Naive B cell (primary cell): Measurements from ENCODE around the gene ZKSCAN5. TPM values are rescaled to one million over a fixed set of nuclear protein-coding genes. Genes with fewer than 3 reads are reported as not detected.
A peak's percentile ranks its signal among the peaks of the same experiment; 100 is the strongest.

ENCODE experiments used
- ATAC-seq, 2 donors: fragments of 150-1000 bp; cut with Tn5 transposase; 2 replicates each; pipeline ENCODE4 v1.10.0; 2021; ENCODE audit warnings: low read depth in 2 of 2, mild to moderate bottlenecking in 2 of 2, moderate library complexity in 2 of 2
- DNase-seq: peaks from one replicate; pipeline ENCODE4 v3.0.0; 2022
- H3K27ac Mint-ChIP-seq, 6 donors: one replicate each; pipeline ENCODE4 v1.8.0; 2020 to 2022; ENCODE audit warnings: mild to moderate bottlenecking in 6 of 6, mixed read lengths in 6 of 6, moderate library complexity in 5 of 6, inconsistent platforms in 2 of 6
- H3K27me3 Mint-ChIP-seq, 3 donors: one replicate each; pipeline ENCODE4 v1.8.0; 2021 to 2022; ENCODE audit warnings: mixed read lengths in 3 of 3, mild to moderate bottlenecking in 1 of 3
- H3K36me3 Mint-ChIP-seq, 2 donors: one replicate each; pipeline ENCODE4 v1.8.0; 2020 to 2022; ENCODE audit warnings: mixed read lengths in 2 of 2, inconsistent platforms in 1 of 2, mild to moderate bottlenecking in 1 of 2
- H3K4me1 Mint-ChIP-seq, 3 donors: one replicate each; pipeline ENCODE4 v1.8.0; 2020 to 2022; ENCODE audit warnings: mixed read lengths in 3 of 3, inconsistent platforms in 1 of 3, mild to moderate bottlenecking in 1 of 3, moderate library complexity in 1 of 3
- H3K4me3 Mint-ChIP-seq, 8 donors: one replicate each; pipeline ENCODE4 v1.8.0; 2020 to 2022; ENCODE audit warnings: mild to moderate bottlenecking in 8 of 8, mixed read lengths in 8 of 8, moderate library complexity in 8 of 8, inconsistent platforms in 2 of 8
- H3K9me3 Mint-ChIP-seq, 7 donors: one replicate each; pipeline ENCODE4 v1.8.0; 2020 to 2022; ENCODE audit warnings: mixed read lengths in 7 of 7, mild to moderate bottlenecking in 5 of 7, inconsistent platforms in 2 of 7, moderate library complexity in 1 of 7
- polyA plus RNA-seq, 6 donors: library from polyadenylated mRNA; unstranded; fragments of 300-500 nt; fragmentation: Illumina TruSeq; gene quantifications; one replicate each; pipeline ENCODE4 v1.2.3, GENCODE V29; 2021; ENCODE audit warnings: low read depth in 6 of 6

ZKSCAN5 gene
- polyA plus RNA-seq, 6 donors from 2014 or later, result 2.8 to 8.1 (median 4.2) TPM

- H3K36me3 Mint-ChIP-seq, result peaks cover 0 to 8% of the 10 kb centered on the region in 2 donors
- H3K4me3 Mint-ChIP-seq, result peak within 1 kb of the TSS; percentile 93 to 99 (median 98)
- peak; percentile 95 for DNase-seq
- no peaks in the 10 kb centered on the region for H3K9me3 Mint-ChIP-seq
- H3K4me1 Mint-ChIP-seq, result peaks cover 32 to 41% (median 34%) of the 10 kb centered on the region in 3 donors
- H3K27me3 Mint-ChIP-seq, result peaks cover 0 to 4% (median 0%) of the 10 kb centered on the region in 3 donors
- H3K27ac Mint-ChIP-seq, result peak within 1 kb of the TSS; percentile 94 to 98 (median 96)
- peak; percentile 96 for ATAC-seq
Measured at GRCh38 chr7:99472561-99473314, 31.7 kb upstream of the ZKSCAN5 start, which contains the start of gene ZNF789. Gene ZNF789, plus strand, starts transcription at chr7:99472890. Its CDS starts 3,567 bp downstream, at chr7:99476457.

- Mint-ChIP-seq H3K36me3 (peaks cover 0 to 8% of the 10 kb centered on the region in 2 donors), H3K27ac (peak overlapping the region; percentile 14 to 98 (median 96)), H3K9me3 (no peaks in the 10 kb centered on the region), H3K4me1 (peaks cover 35 to 47% (median 38%) of the 10 kb centered on the region in 3 donors), H3K4me3 (peak overlapping the region; percentile 93 to 99 (median 98)), H3K27me3 (peaks cover 0 to 4% (median 0%) of the 10 kb centered on the region in 3 donors)
- DNase-seq (peak; percentile 25), ATAC-seq (peak; percentile 6 to 7)
Measured at GRCh38 chr7:99473315-99473596, 31.2 kb upstream of the ZKSCAN5 start.

GRCh38 chr7:99476107-99476506, 28.4 kb upstream of the ZKSCAN5 start:
- Mint-ChIP-seq H3K27me3 (peaks cover 0 to 2% (median 0%) of the 10 kb centered on the region in 3 donors), H3K36me3 (peaks cover 0 to 8% of the 10 kb centered on the region in 2 donors), H3K9me3 (no peaks in the 10 kb centered on the region), H3K4me3 (peak overlapping the region in 1 of 8 donors; percentile 21), H3K27ac (peak overlapping the region in 2 of 6 donors; percentile 11 to 70), H3K4me1 (peaks cover 40 to 54% (median 48%) of the 10 kb centered on the region in 3 donors)
- ATAC-seq (no peak), DNase-seq (no peak)

- DNase-seq (no peak), ATAC-seq (no peak)
- Mint-ChIP-seq H3K36me3 (peaks cover 0 to 8% of the 10 kb centered on the region in 2 donors), H3K4me1 (peaks cover 24 to 36% (median 26%) of the 10 kb centered on the region in 3 donors), H3K27me3 (no peaks in the 10 kb centered on the region), H3K4me3 (peak overlapping the region in 3 of 8 donors; percentile 24 to 51 (median 33)), H3K27ac (peak overlapping the region in 3 of 6 donors; percentile 54 to 92 (median 81)), H3K9me3 (no peaks in the 10 kb centered on the region)
Measured at GRCh38 chr7:99478464-99479440, 25.7 kb upstream of the ZKSCAN5 start.

GRCh38 chr7:99485094-99485493, 19.4 kb upstream of the ZKSCAN5 start:
- Mint-ChIP-seq H3K9me3 (no peaks in the 10 kb centered on the region), H3K4me3 (peak overlapping the region in 1 of 8 donors; percentile 73), H3K27me3 (no peaks in the 10 kb centered on the region), H3K36me3 (peaks cover 0 to 7% of the 10 kb centered on the region in 2 donors), H3K4me1 (peaks cover 0 to 6% (median 4%) of the 10 kb centered on the region in 3 donors), H3K27ac (peak overlapping the region in 2 of 6 donors; percentile 64 to 86)
- no peak for ATAC-seq
- no peak for DNase-seq

- Mint-ChIP-seq H3K9me3 (peaks cover 0 to 17% (median 14%) of the 10 kb centered on the region in 7 donors), H3K36me3 (peaks cover 14 to 18% of the 10 kb centered on the region in 2 donors), H3K4me1 (peaks cover 0 to 6% (median 4%) of the 10 kb centered on the region in 3 donors), H3K27ac (no peak overlapping the region), H3K27me3 (no peaks in the 10 kb centered on the region), H3K4me3 (no peak overlapping the region)
- DNase-seq (no peak), ATAC-seq (no peak)
Measured at GRCh38 chr7:99489235-99489634, 15.2 kb upstream of the ZKSCAN5 start.

GRCh38 chr7:99490878-99491277, 13.6 kb upstream of the ZKSCAN5 start:
- no peak for ATAC-seq
- Mint-ChIP-seq H3K9me3 (peaks cover 0 to 27% (median 16%) of the 10 kb centered on the region in 7 donors), H3K4me1 (peaks cover 2 to 6% (median 4%) of the 10 kb centered on the region in 3 donors), H3K36me3 (peaks cover 15 to 17% of the 10 kb centered on the region in 2 donors), H3K4me3 (no peak overlapping the region), H3K27me3 (no peaks in the 10 kb centered on the region), H3K27ac (peak overlapping the region in 1 of 6 donors; percentile 50)
- DNase-seq, result no peak

GRCh38 chr7:99493823-99494222, 10.6 kb upstream of the ZKSCAN5 start:
- ATAC-seq, result no peak
- H3K36me3 Mint-ChIP-seq, result peaks cover 22 to 23% of the 10 kb centered on the region in 2 donors
- no peaks in the 10 kb centered on the region for H3K27me3 Mint-ChIP-seq
- H3K27ac Mint-ChIP-seq, result peak overlapping the region in 1 of 6 donors; percentile 74
- peaks cover 0 to 27% (median 16%) of the 10 kb centered on the region in 7 donors for H3K9me3 Mint-ChIP-seq
- H3K4me3 Mint-ChIP-seq, result no peak overlapping the region
- peaks cover 18 to 21% (median 20%) of the 10 kb centered on the region in 3 donors for H3K4me1 Mint-ChIP-seq
- DNase-seq, result no peak

GRCh38 chr7:99497766-99498545, 6.5 kb upstream of the ZKSCAN5 start:
- peak overlapping the region in 4 of 6 donors; percentile 2 to 100 (median 88) for H3K27ac Mint-ChIP-seq
- peaks cover 0 to 22% (median 14%) of the 10 kb centered on the region in 7 donors for H3K9me3 Mint-ChIP-seq
- peak overlapping the region; percentile 95 to 100 (median 99) for H3K4me3 Mint-ChIP-seq
- no peaks in the 10 kb centered on the region for H3K27me3 Mint-ChIP-seq
- no peak for ATAC-seq
- DNase-seq, result no peak
- H3K4me1 Mint-ChIP-seq, result peaks cover 16 to 44% (median 27%) of the 10 kb centered on the region in 3 donors
- H3K36me3 Mint-ChIP-seq, result peaks cover 19 to 31% of the 10 kb centered on the region in 2 donors

- H3K4me3 Mint-ChIP-seq, result peak overlapping the region; percentile 95 to 100 (median 99)
- peak overlapping the region; percentile 11 to 100 (median 99) for H3K27ac Mint-ChIP-seq
- no peaks in the 10 kb centered on the region for H3K27me3 Mint-ChIP-seq
- peaks cover 16 to 44% (median 27%) of the 10 kb centered on the region in 3 donors for H3K4me1 Mint-ChIP-seq
- DNase-seq (no peak), ATAC-seq (no peak)
- peaks cover 15 to 27% of the 10 kb centered on the region in 2 donors for H3K36me3 Mint-ChIP-seq
- peaks cover 0 to 16% (median 9%) of the 10 kb centered on the region in 7 donors for H3K9me3 Mint-ChIP-seq
Measured at GRCh38 chr7:99498546-99498944, 5.9 kb upstream of the ZKSCAN5 start.

GRCh38 chr7:99499371-99499720, 5.1 kb upstream of the ZKSCAN5 start:
- Mint-ChIP-seq H3K27me3 (no peaks in the 10 kb centered on the region), H3K9me3 (peaks cover 0 to 8% (median 1%) of the 10 kb centered on the region in 7 donors), H3K4me1 (peaks cover 16 to 44% (median 27%) of the 10 kb centered on the region in 3 donors), H3K4me3 (peak overlapping the region; percentile 95 to 100 (median 99)), H3K27ac (peak overlapping the region; percentile 99 to 100 (median 99)), H3K36me3 (peaks cover 7 to 19% of the 10 kb centered on the region in 2 donors)
- DNase-seq (peak; percentile 38), ATAC-seq (peak; percentile 48 to 58)
